ENCODE measurements around the gene L3MBTL4. TPM values are rescaled to one million over a fixed set of nuclear protein-coding genes. Genes with fewer than 3 reads are reported as not detected.

L3MBTL4 gene
- total and polyA plus RNA-seq, 4 donors, result 2.3 to 15.0 (median 5.0) TPM

GRCh38 chr18:5943514-5943913, 471.2 kb downstream of the L3MBTL4 start:
- DNase-seq (ENCODE audit: low spot score), result no peak
- TF ChIP-seq EGR1 (IDR thresholded peaks at IDR 0.05; ENCODE audit: low read depth in 2 of 2) (no peak), NR2F2 (IDR thresholded peaks at IDR 0.05) (no peak), JUND (IDR thresholded peaks at IDR 0.05) (no peak), HNF4A (conservative IDR thresholded peaks at IDR 0.05) (no peak), ATF3 (IDR thresholded peaks at IDR 0.05) (no peak), SP1 (IDR thresholded peaks at IDR 0.05) (no peak), ZBTB33 (IDR thresholded peaks at IDR 0.05) (no peak), HNF4G (IDR thresholded peaks at IDR 0.05) (no peak), GABPA (IDR thresholded peaks at IDR 0.05 in 1 of 2, conservative IDR thresholded peaks at IDR 0.05 in 1 of 2) (no peak), MAX (IDR thresholded peaks at IDR 0.05) (no peak), FOXA2 (IDR thresholded peaks at IDR 0.05) (no peak), CTCF (IDR thresholded peaks at IDR 0.05; ENCODE audit: low read depth, low read length, missing input control) (no peak)
- H3K9me3 ChIP-seq (ENCODE audit: control insufficient read depth in 4 of 4, low read length in 3 of 4), result no peaks in the 10 kb centered on the region
- H3K4me3 ChIP-seq (ENCODE audit: low read depth in 1 of 3, low read length in 3 of 3), result no peak overlapping the region
- H3K27me3 ChIP-seq (ENCODE audit: control insufficient read depth in 4 of 4, insufficient read depth in 4 of 4, low read length in 3 of 4), result no peaks in the 10 kb centered on the region
- no peak overlapping the region for H3K27ac ChIP-seq (ENCODE audit: low read depth in 1 of 2, low read length in 2 of 2)
- H3K36me3 ChIP-seq (ENCODE audit: control insufficient read depth in 4 of 4, insufficient read depth in 3 of 4, low read depth in 1 of 4, low read length in 3 of 4), result no peaks in the 10 kb centered on the region
- 76% methylated on average over 5 of the region's 5 CpGs for WGBS
- no peaks in the 10 kb centered on the region for H3K4me1 ChIP-seq (ENCODE audit: control insufficient read depth in 4 of 4, insufficient read depth in 4 of 4, low read length in 3 of 4)
- no peak overlapping the region for H3K9ac ChIP-seq (ENCODE audit: low read depth in 1 of 2, low read length in 2 of 2)

- Histone ChIP-seq H3K27me3 (ENCODE audit: control insufficient read depth in 4 of 4, insufficient read depth in 4 of 4, low read length in 3 of 4) (no peaks in the 10 kb centered on the region), H3K4me1 (ENCODE audit: control insufficient read depth in 4 of 4, insufficient read depth in 4 of 4, low read length in 3 of 4) (no peaks in the 10 kb centered on the region), H3K9ac (ENCODE audit: low read depth in 1 of 2, low read length in 2 of 2) (no peak overlapping the region), H3K27ac (ENCODE audit: low read depth in 1 of 2, low read length in 2 of 2) (no peak overlapping the region), H3K36me3 (ENCODE audit: control insufficient read depth in 4 of 4, insufficient read depth in 3 of 4, low read depth in 1 of 4, low read length in 3 of 4) (no peaks in the 10 kb centered on the region), H3K9me3 (ENCODE audit: control insufficient read depth in 4 of 4, low read length in 3 of 4) (no peaks in the 10 kb centered on the region), H3K4me3 (ENCODE audit: low read depth in 1 of 3, low read length in 3 of 3) (no peak overlapping the region)
- DNase-seq (ENCODE audit: low spot score), result no peak
- WGBS, result 65% methylated on average over 6 of the region's 6 CpGs
- TF ChIP-seq MAX (IDR thresholded peaks at IDR 0.05) (no peak), YY1 (IDR thresholded peaks at IDR 0.05) (no peak), SP1 (IDR thresholded peaks at IDR 0.05) (no peak), EGR1 (IDR thresholded peaks at IDR 0.05; ENCODE audit: low read depth in 2 of 2) (no peak), FOXA2 (IDR thresholded peaks at IDR 0.05) (no peak), TAF1 (conservative IDR thresholded peaks at IDR 0.05) (no peak), CTCF (IDR thresholded peaks at IDR 0.05; ENCODE audit: low read depth, low read length, missing input control) (no peak), GABPA (IDR thresholded peaks at IDR 0.05 in 1 of 2, conservative IDR thresholded peaks at IDR 0.05 in 1 of 2) (no peak), HNF4A (conservative IDR thresholded peaks at IDR 0.05) (no peak), JUND (IDR thresholded peaks at IDR 0.05) (no peak)
These were observed 472.1 kb downstream of the L3MBTL4 start for GRCh38 chr18:5942591-5942990.

Data from liver (tissue), 9 donors.